Measurements from ENCODE around the gene ANKRD45. TPM values are rescaled to one million over a fixed set of nuclear protein-coding genes. Genes with fewer than 3 reads are reported as not detected.

ANKRD45 gene
- total and polyA plus RNA-seq, 2 of the 8 experiments (the other 6 are each of a cell fraction or from before 2014, with no cell fraction given) = 0.41 to 2.8 TPM

GRCh38 chr1:173580071-173580470, 89.6 kb downstream of the ANKRD45 start:
- Histone ChIP-seq H3K4me1 (replicated peaks in 1 of 4; ENCODE audit: control insufficient read depth in 3 of 4, insufficient read depth in 4 of 4, low read length in 3 of 4) (no peaks in the 10 kb centered on the region), H3K79me2 (ENCODE audit: control insufficient read depth in 1 of 2, insufficient read depth in 2 of 2, low read length in 2 of 2) (no peaks in the 10 kb centered on the region), H3K9ac (replicated peaks in 1 of 4; ENCODE audit: extremely low read depth in 1 of 4, low read depth in 3 of 4, low read length in 3 of 4) (no peak overlapping the region), H3K18ac (ENCODE audit: extremely low read depth, low read length) (no peak overlapping the region), H3K9me3 (ENCODE audit: insufficient read depth in 2 of 2, low read depth in 1 of 2, low read length in 1 of 2) (no peaks in the 10 kb centered on the region), H3K36me3 (ENCODE audit: control insufficient read depth in 2 of 4, insufficient read depth in 4 of 4, low read length in 3 of 4) (no peaks in the 10 kb centered on the region), H3K4me2 (ENCODE audit: insufficient read depth in 1 of 2, low read depth in 2 of 2, low read length in 2 of 2) (no peak overlapping the region), H2AK5ac (ENCODE audit: low read depth, low read length) (no peak overlapping the region), H3K14ac (ENCODE audit: insufficient read length) (no peak overlapping the region), H3K23ac (ENCODE audit: insufficient read length) (no peak overlapping the region), H3K27me3 (replicated peaks in 1 of 4; ENCODE audit: control insufficient read depth in 3 of 4, extremely low read depth in 1 of 4, insufficient read depth in 3 of 4, low read length in 3 of 4) (no peaks in the 10 kb centered on the region), H2AFZ (ENCODE audit: low read length) (no peak overlapping the region), H2BK20ac (ENCODE audit: low read length) (no peak overlapping the region), H3K27ac (ENCODE audit: low read depth, low read length) (no peak overlapping the region), H3K79me1 (ENCODE audit: low read depth, low read length) (no peaks in the 10 kb centered on the region), H4K8ac (ENCODE audit: extremely low read depth, insufficient read depth, low read length) (no peak overlapping the region), H3K4me3 (ENCODE audit: extremely low read depth in 1 of 4, insufficient read depth in 2 of 4, low read depth in 3 of 4, low read length in 4 of 4) (no peak overlapping the region), H4K20me1 (replicated peaks in 1 of 2; ENCODE audit: control insufficient read depth in 1 of 2, insufficient read depth in 2 of 2, low read length in 2 of 2) (no peaks in the 10 kb centered on the region), H2BK120ac (replicated peaks; ENCODE audit: low read depth, low read length) (no peak overlapping the region), H4K5ac (ENCODE audit: insufficient read length, low read depth, low read length) (no peak overlapping the region), H3K4ac (replicated peaks; ENCODE audit: insufficient read length, low read depth, low read length) (no peak overlapping the region), H2BK5ac (ENCODE audit: low read depth, low read length) (no peak overlapping the region), H4K91ac (replicated peaks; ENCODE audit: insufficient read length, low read length) (no peak overlapping the region), H2BK15ac (ENCODE audit: low read length) (no peak overlapping the region), H2BK12ac (ENCODE audit: low read depth, low read length) (no peak overlapping the region), H3K23me2 (ENCODE audit: low read depth, low read length) (no peaks in the 10 kb centered on the region), H3K56ac (replicated peaks; ENCODE audit: insufficient read length, low read depth, low read length) (no peak overlapping the region)
- 88% methylated on average over 3 of the region's 3 CpGs; no CpG with 5 or more reads in 1 of the 2 experiments for WGBS, 2 experiments (ENCODE audit: extremely low coverage in 1 of 2, insufficient coverage in 1 of 2, insufficient read length in 1 of 2, insufficient replicate concordance in 2 of 2, low coverage in 1 of 2, low lambda C conversion rate in 2 of 2, missing lambda C conversion rate in 1 of 2)
- DNase-seq (ENCODE audit: low read depth in 1 of 2, low spot score in 2 of 2) (no peak), FAIRE-seq (no peak)
- ChIA-PET CTCF (ENCODE audit: partially characterized antibody) (interaction anchor here (0.6 to 1.1 kb wide), 4 partner anchors 19 to 1229 kb away, joined by 3 to 4 read pairs (median 3); no protein-coding TSS in a partner anchor), POLR2A (ENCODE audit: partially characterized antibody) (interaction anchor here (0.6 to 1.4 kb wide), 2 partner anchors 26 to 61 kb away, joined by 3 read pairs; no protein-coding TSS in a partner anchor)
- TF ChIP-seq JUND (IDR thresholded peaks at IDR 0.05; ENCODE audit: low read length) (no peak), CEBPB (IDR thresholded peaks at IDR 0.05; ENCODE audit: low read depth, low read length) (no peak), RAD21 (IDR thresholded peaks at IDR 0.05 in 1 of 2, conservative IDR thresholded peaks at IDR 0.05 in 1 of 2; ENCODE audit: low read depth in 2 of 2, low read length in 2 of 2) (no peak)
